Posterior vena cava (tissue), 2 donors: ENCODE results near the gene TOB1. TPM values are rescaled to one million over a fixed set of nuclear protein-coding genes. Genes with fewer than 3 reads are reported as not detected.
A peak's percentile ranks its signal among the peaks of the same experiment; 100 is the strongest.
"Not testable (repeated sequence)": the region's sequence is repeated elsewhere in the genome, so short reads cannot be mapped to it uniquely, and the experiment has no call there.

Experiments
- DNase-seq: peaks from one replicate; pipeline ENCODE4 v3.0.0-alpha.2; 2020; ENCODE audit warnings: low spot score
- intact Hi-C, 2 donors: fragments of 100-400 bp; cut with DNase I; formaldehyde crosslinking; loops; one replicate each; pipeline versions ENCODE4 v1.14.1 to v1.14.2; 2022 to 2023
- total RNA-seq, 2 donors: library from RNA; stranded (reverse); fragmentation: NEBNext Ultra II Directional; extraction: Animal tissue kit (Norgen Biotek cat#: 25700); gene quantifications; one replicate each; pipeline ENCODE4 v1.2.1, GENCODE V29; 2021
- donor health status: DM: yes; HTN: yes; CAD: no.
- donor health status: DM: yes; HTN: yes; CAD: no.

Gene TOB1
- total RNA-seq, 2 donors from 2014 or later, result 48.9 to 59.1 TPM

DNA sequence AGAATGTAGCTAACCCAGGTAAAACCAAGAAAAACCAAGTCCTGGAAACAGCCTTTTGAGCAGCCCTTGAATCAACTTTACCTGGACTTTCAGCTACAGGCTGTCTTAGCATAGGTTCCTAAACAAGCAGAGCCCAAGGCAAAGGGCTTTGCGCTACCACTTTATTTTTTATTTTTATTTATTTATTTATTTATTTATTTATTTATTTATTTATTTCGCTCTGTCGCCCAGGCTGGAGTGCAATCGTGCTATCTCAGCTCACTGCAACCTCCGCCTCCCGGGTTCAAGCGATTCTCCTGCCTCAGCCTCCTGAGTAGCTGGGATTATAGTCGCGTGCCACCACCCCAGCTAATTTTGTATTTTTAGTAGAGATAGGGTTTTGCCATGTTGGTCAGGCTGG is 10.9 kb upstream of the TOB1 start:
- DNase-seq, intact Hi-C loops: not testable (repeated sequence)

DNA sequence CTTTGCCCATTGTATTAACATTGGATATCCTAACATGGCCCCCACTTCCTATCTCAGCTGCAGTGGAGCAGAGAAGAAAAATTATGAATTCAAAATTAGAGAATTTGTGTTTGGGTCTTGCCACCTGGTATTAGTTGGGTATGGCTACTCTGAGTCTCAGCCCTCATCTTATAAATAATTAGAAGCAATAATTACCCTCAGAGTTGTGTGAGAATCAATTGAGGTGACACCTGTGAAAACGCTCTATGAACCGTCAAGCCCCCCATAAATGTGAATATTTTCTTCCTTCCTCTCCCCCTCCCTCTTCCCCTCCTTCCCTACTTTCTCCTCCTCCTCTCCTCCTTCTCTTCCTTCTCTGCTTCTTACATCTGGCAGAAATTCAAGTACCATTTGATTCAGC is 8.9 kb upstream of the TOB1 start:
- no peak for DNase-seq
- intact Hi-C loops, result no loop called here

DNA sequence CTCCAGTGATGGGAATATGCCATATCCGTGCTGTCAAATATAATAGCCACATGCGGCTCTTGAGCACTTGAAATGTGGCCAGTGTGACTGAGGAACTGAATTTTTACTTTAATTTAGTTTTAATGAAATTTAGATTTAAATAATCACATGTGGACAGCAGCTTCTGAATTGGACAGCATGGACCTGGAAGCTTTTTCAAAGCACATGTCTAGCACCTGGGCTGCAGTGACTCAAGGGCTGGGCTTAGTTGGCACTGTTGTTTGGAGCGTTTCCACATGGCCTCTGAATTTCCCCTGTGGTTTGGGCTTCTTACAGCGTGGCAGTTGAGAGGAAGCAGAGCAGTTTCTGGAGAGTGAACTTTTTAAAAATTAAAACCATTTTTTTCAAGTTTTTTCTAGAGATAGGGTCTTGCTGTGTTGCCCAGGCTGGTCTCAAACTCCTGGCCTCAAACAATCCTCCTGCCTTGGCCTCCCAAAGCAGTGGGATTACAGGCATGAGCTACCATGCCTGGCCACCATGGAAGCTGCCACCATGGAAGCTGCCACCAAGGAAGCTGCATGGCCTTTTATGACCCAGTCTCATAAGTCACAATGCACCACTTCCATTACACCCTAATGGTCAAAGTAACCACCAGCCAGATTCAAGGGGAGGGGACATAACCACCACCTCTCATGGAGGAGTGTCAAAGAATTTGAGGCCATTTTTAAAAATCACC is 6.7 kb upstream of the TOB1 start:
- no peak for DNase-seq
- intact Hi-C loops, result no loop called here

DNA sequence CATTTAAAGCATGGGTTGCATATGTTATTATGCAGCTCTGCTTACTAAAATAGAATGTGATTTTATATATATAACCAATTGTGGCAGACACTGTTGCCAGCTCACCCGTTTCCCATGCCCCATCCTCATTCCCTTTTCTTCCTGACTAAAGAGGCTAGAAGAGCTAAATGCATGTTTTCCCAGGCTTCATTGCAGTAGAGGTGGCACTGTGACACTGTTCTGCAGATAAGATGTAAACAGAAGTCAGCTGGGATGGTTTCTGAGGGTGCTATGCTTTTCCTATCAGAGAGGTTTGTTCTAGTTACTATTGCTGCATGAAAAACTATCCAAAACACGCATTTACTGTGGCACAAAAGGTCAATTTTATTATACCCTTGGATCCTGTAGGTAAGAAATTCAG is 5.7 kb upstream of the TOB1 start:
- intact Hi-C loops, result no loop called here

DNA sequence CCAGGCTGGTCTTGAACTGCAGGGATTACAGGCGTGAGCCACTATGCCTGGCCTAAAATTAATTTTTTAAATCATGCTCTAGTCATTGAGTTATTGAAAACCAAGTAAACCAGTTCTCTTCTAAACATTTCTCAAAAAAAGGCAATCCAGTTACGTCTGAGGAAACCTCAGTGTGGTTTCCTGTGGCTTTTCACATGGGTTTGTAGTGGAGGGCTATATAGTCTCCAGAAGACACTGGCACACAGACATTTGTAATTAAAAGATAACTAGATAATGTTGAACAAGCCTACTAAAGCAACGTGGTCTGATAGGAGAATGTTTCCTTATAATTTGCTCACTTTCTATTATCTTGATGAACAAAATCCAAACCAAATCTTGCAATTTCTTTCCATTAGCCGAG is 5.2 kb upstream of the TOB1 start:
- intact Hi-C loops, result no loop called here
- no peak for DNase-seq

More for the DNA sequence above, 5.7 kb upstream of the TOB1 start:
- DNase-seq, result no peak

DNA sequence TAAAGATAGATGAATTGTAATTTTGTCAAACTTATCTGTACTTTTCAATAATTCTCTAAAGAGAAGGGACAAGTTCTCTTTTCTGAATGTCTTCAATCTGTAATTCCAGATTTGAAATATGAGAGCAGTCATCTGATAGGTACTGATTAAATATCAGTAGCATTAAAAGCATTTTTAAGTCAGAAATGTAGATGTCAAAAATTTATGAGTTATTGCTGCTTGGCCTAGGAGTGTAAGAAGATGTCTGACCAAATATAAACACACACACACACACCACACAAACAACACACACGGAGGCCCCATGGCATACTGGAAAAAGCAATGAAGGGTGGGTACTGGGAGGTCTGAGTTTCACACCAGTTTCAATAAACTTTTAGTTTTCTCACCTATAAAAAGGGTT is 2.4 kb upstream of the TOB1 start:
- intact Hi-C loops, result loop anchor here in 1 of 2 donors (5.0 to 10.0 kb wide), 3 partner anchors 34 to 256 kb away; partner anchors contain the start of gene SPAG9
- DNase-seq, result no peak

DNA sequence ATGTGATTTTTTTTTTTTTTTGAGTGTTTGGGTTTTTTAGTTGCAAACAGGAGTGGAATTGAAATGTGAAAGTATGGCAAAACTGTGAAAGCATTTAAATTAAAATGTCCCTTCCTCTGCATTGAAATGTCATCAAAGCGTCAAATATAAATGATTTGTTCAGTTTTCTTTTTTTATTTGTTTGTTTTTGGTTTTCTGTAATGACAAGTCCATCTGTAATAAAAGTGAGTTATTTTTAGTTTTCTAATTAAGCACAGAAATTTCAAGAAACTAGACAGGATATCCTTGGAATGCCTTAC is 1.9 kb upstream of the TOB1 start:
- DNase-seq, result no peak
- intact Hi-C loops, result loop anchor here in 1 of 2 donors (5.0 to 10.0 kb wide), 3 partner anchors 34 to 257 kb away; partner anchors contain the start of gene SPAG9

DNA sequence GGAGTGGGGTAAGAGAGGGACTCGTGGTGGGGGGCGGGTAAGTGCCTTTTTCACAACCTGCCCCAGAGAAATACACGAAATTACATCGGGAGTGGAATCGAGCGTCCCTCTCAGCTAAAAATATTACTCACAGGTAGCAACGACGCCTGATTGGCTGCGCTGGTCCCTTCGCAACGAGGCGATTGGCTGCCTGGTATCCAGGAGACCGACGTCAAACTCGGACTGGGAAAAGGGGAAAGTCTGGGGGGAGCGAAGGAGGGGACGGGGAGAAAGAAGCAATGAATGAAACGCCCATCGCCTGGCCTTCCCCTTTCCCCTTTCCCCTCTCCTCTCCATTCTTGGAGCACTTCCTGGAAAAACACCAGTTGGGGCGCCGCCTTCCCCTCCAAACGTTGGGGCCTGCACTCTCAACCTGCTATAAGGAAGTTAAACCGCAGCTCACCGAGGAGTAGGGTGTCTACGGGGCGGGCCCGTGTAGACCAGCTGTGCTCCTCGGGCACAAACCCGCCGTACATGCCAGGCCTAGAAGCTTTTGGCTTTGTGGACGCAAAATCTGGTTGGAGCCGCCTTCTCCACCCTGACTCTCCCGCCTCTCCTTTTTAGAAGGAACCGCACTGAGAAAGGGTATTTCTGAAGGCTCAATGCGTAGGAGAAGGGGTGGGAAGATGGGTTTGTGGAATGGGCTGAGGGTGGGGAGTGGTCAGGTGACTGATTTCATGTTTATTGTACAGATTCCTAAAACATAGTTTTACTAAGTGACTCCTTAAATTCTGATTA is 1.4 kb upstream of the TOB1 start:
- intact Hi-C loops, result loop anchor here in 1 of 2 donors (2.0 to 10.0 kb wide), 4 partner anchors 35 to 257 kb away; partner anchors contain the start of gene SPAG9
- peak; percentile 97 for DNase-seq

DNA sequence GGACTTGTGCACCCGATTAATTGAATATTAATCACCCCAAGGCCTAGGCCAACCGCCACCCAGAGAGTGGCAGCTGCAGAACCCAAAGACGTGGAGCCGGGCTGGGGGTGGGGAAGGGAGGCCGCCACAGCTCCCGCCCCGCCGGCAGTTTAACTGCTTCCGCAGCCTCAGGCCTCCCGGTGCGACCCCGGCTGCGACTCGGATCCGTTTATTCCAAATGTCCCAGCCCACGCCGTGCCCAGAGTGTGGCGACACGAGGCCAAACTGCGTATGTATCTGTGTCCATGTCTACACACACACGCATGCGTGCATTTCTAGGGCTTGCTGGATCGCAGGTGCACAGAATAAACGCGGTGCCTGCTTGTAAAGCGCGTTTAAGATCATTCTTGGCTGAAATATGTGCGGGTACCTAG is 802 bp upstream of the TOB1 start:
- intact Hi-C loops, result loop anchor here in 1 of 2 donors (2.0 to 10.0 kb wide), 4 partner anchors 35 to 258 kb away; partner anchors contain the start of gene SPAG9
- DNase-seq, result peak; percentile 93

DNA sequence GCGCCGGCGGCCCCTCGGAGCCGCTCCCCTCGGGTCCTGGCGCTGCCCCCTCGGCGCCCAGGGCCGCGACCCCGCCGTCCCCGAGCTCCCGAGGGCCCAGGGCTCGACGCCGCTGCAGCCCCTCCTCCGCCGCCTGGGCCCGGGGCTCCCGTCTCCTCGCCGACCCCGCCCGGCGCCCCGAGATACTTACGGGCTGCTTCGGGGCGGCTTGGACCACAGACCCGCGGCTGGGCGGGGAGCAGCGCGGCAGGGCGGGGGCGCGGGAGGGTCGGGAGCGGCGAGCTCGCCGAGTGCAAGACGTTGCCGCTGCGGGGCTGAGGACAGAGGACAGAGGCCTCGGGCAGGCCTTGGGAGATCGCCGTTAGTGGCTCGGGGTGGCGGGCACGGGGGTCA is 290 bp downstream of the TOB1 start:
- intact Hi-C loops, result loop anchor here (1.0 to 10.0 kb wide), 5 partner anchors 36 to 259 kb away; partner anchors contain the start of gene SPAG9 (in 1 of the 2)
- DNase-seq, result no peak

DNA sequence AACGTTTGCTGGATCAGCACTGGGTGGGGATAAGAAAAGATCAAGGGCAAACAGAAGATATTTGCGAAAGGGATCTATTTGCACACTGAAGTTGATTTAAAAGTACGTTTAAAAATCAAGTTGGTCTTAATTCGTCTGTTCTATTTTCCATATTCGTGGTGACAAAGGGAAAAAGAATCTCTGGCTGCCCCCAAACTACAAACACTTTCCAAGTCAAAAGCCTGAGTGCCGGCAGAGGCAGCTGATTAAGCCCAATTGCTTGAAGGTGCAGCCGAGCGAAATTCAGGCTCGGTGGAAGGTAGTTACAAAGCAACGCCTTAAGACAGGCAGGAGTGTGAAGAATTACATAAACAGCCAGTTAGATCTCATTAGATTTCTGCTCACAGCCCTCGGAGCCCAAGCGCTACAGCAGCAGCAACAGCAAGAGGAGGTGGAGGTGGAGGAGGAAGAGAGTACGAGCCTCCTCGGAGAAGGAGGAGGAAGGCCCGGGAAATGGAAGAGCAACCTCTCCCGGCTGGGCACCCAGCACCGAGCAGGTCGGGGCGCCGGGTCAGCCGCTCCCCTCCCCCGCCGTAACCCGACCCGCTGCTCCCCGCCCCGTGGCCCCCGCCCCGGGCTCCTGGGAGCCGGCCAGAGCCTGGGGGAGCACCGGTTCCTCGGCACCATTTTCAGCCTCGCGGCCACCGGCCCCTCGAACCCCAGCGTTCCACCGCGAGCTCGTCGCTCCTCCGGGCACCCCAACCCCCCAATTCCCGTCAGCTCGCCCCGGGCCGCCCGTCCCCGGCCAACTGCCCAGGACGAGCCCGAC is 890 bp downstream of the TOB1 start:
- peak; percentile 86 for DNase-seq
- intact Hi-C loops, result loop anchor here (1.0 to 10.0 kb wide), 4 partner anchors 37 to 260 kb away; partner anchors contain the start of gene SPAG9 (in 1 of the 2)

DNA sequence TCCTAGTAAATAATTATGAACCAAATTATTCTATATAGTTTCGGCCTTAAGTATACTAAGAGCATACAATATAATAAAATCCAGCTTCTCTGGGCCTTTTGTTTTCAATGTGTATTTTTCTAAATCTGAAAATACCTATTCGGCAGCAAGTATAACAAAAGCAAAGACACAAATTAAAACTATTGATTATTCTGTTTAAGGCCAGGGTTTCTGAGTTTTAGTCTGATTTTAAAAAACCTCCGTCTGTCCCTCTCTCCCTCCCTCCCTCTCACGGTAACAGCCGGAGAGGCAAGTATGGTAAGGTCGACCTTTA is 1.5 kb downstream of the TOB1 start:
- DNase-seq, result no peak
- intact Hi-C loops, result loop anchor here (1.0 to 10.0 kb wide), 4 partner anchors 38 to 260 kb away; partner anchors contain the start of gene SPAG9 (in 1 of the 2)

DNA sequence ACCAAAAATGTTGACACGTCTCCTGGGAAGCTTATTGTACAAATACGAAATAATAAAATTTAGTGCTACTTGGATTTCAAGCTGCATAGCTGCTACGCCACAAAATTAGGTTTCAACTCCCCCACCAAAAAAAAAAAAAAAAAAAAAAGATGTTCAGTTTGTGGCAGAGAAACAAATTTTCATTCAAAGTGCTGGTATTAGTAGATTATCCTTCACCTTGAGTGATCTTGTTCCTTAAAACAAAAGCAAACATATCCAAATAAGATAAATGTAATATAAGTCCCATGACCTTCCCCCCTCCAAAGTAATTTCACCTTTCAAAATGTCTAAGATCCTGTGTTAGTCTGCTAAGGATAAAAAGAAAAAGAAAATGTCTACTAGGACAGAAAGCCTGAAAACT is 2.2 kb downstream of the TOB1 start:
- intact Hi-C loops, result loop anchor here in 1 of 2 donors (10.0 kb wide), 1 partner anchor 261 kb away; the partner anchor contains the start of gene SPAG9
- DNase-seq, result no peak

DNA sequence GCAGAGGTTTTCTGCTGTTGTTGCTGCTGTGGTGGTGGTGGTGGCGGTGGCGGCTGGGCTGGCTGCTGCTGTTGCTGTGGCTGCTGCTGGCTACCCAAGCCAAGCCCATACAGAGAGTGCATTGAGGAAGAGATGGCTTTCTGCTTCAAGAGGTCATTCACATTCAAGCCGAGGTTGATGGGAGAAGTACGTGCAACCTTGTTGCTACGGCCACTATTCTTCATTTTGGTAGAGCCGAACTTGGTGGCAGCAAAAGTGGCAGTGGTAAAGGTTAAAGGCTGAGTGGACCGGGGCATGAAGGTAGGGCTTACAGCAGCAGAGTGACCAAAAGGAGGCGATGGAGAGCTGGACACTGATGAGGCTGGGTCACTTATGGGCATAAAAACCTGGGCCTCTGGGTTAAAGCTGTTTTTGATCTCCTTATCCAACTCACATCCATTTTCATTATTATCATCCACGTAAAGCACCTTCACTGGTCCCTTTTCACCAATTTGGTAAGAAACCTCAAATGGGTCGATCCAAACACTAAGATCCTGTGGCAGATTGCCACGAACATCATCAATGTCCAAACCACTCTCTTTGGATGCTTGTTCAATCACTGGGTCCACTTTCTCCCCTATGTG is 2.8 kb downstream of the TOB1 start:
- intact Hi-C loops, result loop anchor here in 1 of 2 donors (10.0 kb wide), 1 partner anchor 261 kb away; the partner anchor contains the start of gene SPAG9
- no peak for DNase-seq

DNA sequence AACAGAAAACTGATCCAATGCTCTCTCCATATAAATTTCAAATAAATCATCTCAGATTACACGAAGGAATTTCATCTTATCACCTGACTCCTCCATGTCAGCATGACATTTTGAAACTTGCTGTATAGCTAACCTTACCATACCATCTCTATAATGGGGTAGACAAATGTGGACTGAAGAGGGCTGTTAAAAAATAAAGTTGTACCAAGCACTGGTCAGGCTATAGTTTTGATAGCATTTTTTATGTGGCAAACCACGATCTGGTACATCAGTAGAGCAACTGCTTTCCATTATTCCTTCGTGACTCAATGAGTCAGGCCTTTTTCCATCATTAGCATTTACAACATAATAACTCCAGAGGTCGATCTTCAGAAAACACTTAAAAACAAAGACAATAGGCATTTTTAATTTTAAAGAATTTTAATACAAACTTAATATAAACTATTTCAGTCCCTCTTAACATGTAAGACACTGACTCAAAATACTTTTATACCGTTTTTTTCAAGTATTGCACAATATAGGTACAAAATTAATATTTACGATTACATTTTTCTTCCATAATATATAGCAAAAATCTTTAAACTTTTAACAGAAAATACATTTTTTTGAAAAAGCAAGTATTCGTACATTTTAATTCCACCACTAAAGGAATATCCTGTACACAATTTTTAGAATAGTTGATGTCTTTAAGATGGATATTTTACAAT is 4.2 kb downstream of the TOB1 start:
- intact Hi-C loops, result loop anchor here in 1 of 2 donors (10.0 kb wide), 1 partner anchor 263 kb away; the partner anchor contains the start of gene SPAG9
- no peak for DNase-seq

DNA sequence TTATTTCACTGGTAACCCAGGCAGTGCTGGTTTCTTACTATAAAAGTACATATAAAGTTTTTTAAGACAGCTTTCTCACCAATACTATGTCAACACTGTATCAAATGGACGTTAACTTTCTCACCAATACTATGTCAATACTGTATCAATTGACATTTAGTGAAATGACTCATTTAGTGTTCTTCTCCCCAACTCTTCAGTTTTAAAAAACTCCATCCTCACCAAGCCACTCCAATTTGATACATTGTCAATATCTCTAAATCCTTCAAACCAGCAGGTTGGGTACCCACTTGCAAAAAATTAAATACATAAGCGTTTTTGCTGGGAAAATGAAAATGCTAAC is 4.8 kb downstream of the TOB1 start:
- no peak for DNase-seq
- intact Hi-C loops, result loop anchor here in 1 of 2 donors (10.0 kb wide), 1 partner anchor 263 kb away; the partner anchor contains the start of gene SPAG9

DNA sequence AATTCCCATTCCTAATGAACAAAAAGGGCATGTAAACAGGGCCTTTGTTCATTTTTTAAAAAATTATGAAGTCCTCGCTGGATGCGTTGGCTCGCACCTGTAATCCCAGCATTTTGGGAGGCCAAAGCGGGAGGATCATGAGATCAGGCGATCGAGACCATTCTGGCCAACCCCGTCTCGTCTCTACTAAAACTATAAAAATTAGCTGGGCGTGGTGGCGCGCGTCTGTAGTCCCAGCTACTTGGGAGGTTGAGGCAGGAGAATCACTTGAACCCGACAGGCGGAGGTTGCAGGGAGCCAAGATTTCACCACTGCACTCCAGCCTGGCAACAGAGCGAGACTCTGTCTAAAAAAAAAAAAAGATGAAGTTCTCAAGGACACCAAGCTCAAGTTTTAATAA is 6.4 kb downstream of the TOB1 start:
- not testable (repeated sequence) for DNase-seq
- intact Hi-C loops, result loop anchor here (5.0 to 10.0 kb wide), 2 partner anchors 98 to 265 kb away; partner anchors contain the start of gene SPAG9 (in 1 of the 2)
